AG09309 (cell line): ENCODE results near the gene TNFSF15.

Source experiments
- DNase-seq: peaks from one replicate; pipeline ENCODE4 v3.0.0-alpha.2; 2010; ENCODE audit warnings: low read depth
- H3K4me3 ChIP-seq: 2 replicates; pipeline ENCODE4 v1.5.1; 2011; ENCODE audit warnings: mild to moderate bottlenecking, low read depth, low read length, moderate library complexity; ENCODE audit not compliant: control insufficient read depth
- CTCF ChIP-seq: IDR thresholded peaks from 2 replicates; pipeline ENCODE4 v1.5.1; 2011; ENCODE audit warnings: mild to moderate bottlenecking, low read depth, low read length, inconsistent platforms; ENCODE audit not compliant: insufficient read depth, control insufficient read depth; ENCODE audit errors: missing control alignments

The TNFSF15 gene

GRCh38 chr9:114825126-114825795 lies 19.4 kb upstream of the TNFSF15 start:
- DNase-seq: no peak
- TF ChIP-seq CTCF: no peak
- H3K4me3 ChIP-seq: no peak overlapping the region

GRCh38 chr9:114824110-114824509 lies 18.3 kb upstream of the TNFSF15 start:
- TF ChIP-seq CTCF: no peak
- DNase-seq: peak; percentile 10
- no peak overlapping the region for H3K4me3 ChIP-seq

DNA sequence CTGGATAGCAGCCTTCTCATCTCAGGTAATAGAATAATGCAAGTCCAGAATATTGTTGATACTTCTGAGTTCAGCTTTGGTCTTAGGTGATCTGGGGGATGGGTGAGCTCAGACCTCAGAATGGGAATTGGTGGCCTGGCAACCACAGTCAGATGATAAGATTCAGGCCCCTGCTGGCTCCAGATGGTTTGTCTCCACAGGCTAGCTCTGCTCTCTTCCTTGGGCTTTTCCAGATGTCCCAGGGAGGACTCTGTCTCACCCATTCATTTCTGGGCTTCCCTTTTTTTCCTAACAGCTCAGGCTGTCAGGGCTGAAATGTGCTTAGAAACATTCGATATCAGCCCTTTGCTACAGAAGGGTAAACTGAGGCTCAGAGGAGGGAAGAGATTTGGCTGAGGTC lies 17.6 kb upstream of the TNFSF15 start:
- DNase-seq: no peak
- no peak overlapping the region for H3K4me3 ChIP-seq
- TF ChIP-seq CTCF: no peak

DNA sequence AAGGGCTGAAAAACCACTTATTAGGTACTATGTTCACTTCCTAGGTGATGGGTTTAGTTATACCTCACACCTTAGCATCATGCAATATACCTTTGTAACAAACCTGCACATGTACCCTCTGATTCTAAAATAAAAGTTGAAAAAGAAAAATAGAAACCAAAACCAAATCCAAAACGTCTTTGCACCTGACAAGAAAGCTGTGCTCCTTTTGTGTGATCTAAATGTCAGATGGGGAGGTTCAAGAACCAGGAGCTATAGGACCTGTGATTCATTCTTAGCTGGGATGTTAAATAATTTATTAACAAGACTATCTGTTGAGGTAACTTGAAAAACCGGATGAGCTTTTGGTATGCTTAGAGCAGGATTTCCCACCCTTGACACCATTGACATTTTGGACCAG lies 16.9 kb upstream of the TNFSF15 start:
- DNase-seq: no peak
- no peak overlapping the region for H3K4me3 ChIP-seq
- no peak for TF ChIP-seq CTCF

DNA sequence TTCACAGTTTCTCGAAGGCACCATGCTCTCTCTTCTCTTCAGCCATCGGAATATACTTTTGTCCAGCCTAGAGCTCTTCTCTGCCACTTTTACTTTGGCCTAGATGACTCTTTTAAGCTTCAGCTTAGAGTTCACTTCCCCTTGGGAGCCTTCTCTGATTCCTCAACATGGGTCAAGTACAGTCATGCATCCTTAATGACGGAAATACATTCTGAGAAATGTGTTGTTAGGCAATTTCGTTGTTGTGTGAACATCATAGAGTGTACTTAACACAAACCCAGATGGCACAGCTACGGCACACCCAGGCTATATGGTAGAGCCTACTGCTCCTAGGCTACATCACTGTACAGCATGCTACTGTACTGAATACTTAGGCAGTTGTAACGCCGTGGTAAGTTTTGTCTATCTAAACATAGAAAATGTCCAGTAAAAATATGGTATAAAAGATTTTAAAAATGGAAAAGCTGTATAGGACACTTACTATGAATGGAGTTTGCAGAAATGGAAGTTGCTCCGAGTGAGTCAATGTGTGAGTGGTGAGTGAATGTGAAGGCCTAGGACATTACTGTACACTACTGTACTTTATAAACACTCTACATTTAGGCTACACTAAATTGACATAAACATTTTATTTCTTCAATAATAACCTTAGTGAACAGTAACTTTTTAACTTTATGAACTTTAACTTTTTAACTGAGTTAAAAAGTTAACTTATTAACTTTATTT lies 15.1 kb upstream of the TNFSF15 start:
- no peak for DNase-seq
- no peak overlapping the region for H3K4me3 ChIP-seq
- TF ChIP-seq CTCF: no peak

GRCh38 chr9:114818178-114818577 lies 12.3 kb upstream of the TNFSF15 start:
- no peak for TF ChIP-seq CTCF
- DNase-seq: no peak
- no peak overlapping the region for H3K4me3 ChIP-seq
